ENCODE results near the gene HMGCS2. TPM values are rescaled to one million over a fixed set of nuclear protein-coding genes. Genes with fewer than 3 reads are reported as not detected.

HMGCS2 gene
- total and polyA plus RNA-seq, 12 donors: 0.83 to 313 (median 11.2) TPM

- no peak for ATAC-seq
These were observed 36.8 kb downstream of the HMGCS2 start for GRCh38 chr1:119731741-119732430.

GRCh38 chr1:119731060-119731459, 37.6 kb downstream of the HMGCS2 start:
- 95 to 99% methylated on average over 5 of the region's 5 CpGs for WGBS, 2 donors
- Histone ChIP-seq H3K4me3 (no peak overlapping the region), H3K27me3 (no peaks in the 10 kb centered on the region), H3K4me1 (peaks cover 0 to 25% (median 12%) of the 10 kb centered on the region in 9 donors), H3K27ac (no peak overlapping the region), H3K9me3 (no peaks in the 10 kb centered on the region), H3K36me3 (peaks cover 0 to 9% (median 0%) of the 10 kb centered on the region in 9 donors)
- no peak for DNase-seq
- no peak for TF ChIP-seq CTCF (IDR thresholded peaks at IDR 0.05)
- intact Hi-C loops (cut with DNase I): no loop called here
- no peak for ATAC-seq

More at GRCh38 chr1:119731741-119732430, 36.8 kb downstream of the HMGCS2 start:
- DNase-seq: no peak
- 88% methylated on average over 6 of the region's 6 CpGs for WGBS, 2 donors
- Histone ChIP-seq H3K4me1 (peaks cover 0 to 29% (median 12%) of the 10 kb centered on the region in 9 donors), H3K9me3 (no peaks in the 10 kb centered on the region), H3K27me3 (no peaks in the 10 kb centered on the region), H3K36me3 (peaks cover 0 to 7% (median 0%) of the 10 kb centered on the region in 9 donors), H3K27ac (no peak overlapping the region), H3K4me3 (no peak overlapping the region)
- TF ChIP-seq CTCF (IDR thresholded peaks at IDR 0.05): no peak
- intact Hi-C loops (cut with DNase I): no loop called here

- ATAC-seq (no peak), DNase-seq (no peak)
- H3K4me3 ChIP-seq: no peak overlapping the region
- no peak for TF ChIP-seq CTCF (IDR thresholded peaks at IDR 0.05)
- H3K27me3 ChIP-seq: no peaks in the 10 kb centered on the region
- H3K27ac ChIP-seq: no peak overlapping the region
- intact Hi-C loops (cut with DNase I): no loop called here
- H3K9me3 ChIP-seq: no peaks in the 10 kb centered on the region
- H3K36me3 ChIP-seq: peaks cover 0 to 9% (median 0%) of the 10 kb centered on the region in 9 donors
- peaks cover 0 to 12% (median 0%) of the 10 kb centered on the region in 9 donors for H3K4me1 ChIP-seq
These were observed 39.7 kb downstream of the HMGCS2 start for GRCh38 chr1:119729044-119729443.

- ATAC-seq (no peak), DNase-seq (no peak)
- peaks cover 0 to 20% (median 0%) of the 10 kb centered on the region in 9 donors for H3K36me3 ChIP-seq
- no peak overlapping the region for H3K27ac ChIP-seq
- intact Hi-C loops (cut with DNase I): no loop called here
- no peak for TF ChIP-seq CTCF (IDR thresholded peaks at IDR 0.05)
- H3K9me3 ChIP-seq: no peaks in the 10 kb centered on the region
- 61 to 78% methylated on average over 1 of the region's 1 CpG for WGBS, 2 donors
- H3K27me3 ChIP-seq: no peaks in the 10 kb centered on the region
- peaks cover 0 to 11% (median 0%) of the 10 kb centered on the region in 9 donors for H3K4me1 ChIP-seq
- H3K4me3 ChIP-seq: no peak overlapping the region
These were observed 40.7 kb downstream of the HMGCS2 start for GRCh38 chr1:119727991-119728390.

All from heart right ventricle (tissue), 16 donors.